ENCODE data around the gene VENTX.
"Not testable (repeated sequence)": the region's sequence is repeated elsewhere in the genome, so short reads cannot be mapped to it uniquely, and the experiment has no call there.

The VENTX gene

GRCh38 chr10:133231244-133231945 is 6.3 kb upstream of the VENTX start:
- TF ChIP-seq, protein P1, sequence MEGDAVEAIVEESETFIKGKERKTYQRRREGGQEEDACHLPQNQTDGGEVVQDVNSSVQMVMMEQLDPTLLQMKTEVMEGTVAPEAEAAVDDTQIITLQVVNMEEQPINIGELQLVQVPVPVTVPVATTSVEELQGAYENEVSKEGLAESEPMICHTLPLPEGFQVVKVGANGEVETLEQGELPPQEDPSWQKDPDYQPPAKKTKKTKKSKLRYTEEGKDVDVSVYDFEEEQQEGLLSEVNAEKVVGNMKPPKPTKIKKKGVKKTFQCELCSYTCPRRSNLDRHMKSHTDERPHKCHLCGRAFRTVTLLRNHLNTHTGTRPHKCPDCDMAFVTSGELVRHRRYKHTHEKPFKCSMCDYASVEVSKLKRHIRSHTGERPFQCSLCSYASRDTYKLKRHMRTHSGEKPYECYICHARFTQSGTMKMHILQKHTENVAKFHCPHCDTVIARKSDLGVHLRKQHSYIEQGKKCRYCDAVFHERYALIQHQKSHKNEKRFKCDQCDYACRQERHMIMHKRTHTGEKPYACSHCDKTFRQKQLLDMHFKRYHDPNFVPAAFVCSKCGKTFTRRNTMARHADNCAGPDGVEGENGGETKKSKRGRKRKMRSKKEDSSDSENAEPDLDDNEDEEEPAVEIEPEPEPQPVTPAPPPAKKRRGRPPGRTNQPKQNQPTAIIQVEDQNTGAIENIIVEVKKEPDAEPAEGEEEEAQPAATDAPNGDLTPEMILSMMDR (IDR thresholded peaks at IDR 0.05; ENCODE audit: low read depth, low read length), result no peak
- DNase-seq (ENCODE audit: extremely low read depth, low read depth), result no peak

DNA sequence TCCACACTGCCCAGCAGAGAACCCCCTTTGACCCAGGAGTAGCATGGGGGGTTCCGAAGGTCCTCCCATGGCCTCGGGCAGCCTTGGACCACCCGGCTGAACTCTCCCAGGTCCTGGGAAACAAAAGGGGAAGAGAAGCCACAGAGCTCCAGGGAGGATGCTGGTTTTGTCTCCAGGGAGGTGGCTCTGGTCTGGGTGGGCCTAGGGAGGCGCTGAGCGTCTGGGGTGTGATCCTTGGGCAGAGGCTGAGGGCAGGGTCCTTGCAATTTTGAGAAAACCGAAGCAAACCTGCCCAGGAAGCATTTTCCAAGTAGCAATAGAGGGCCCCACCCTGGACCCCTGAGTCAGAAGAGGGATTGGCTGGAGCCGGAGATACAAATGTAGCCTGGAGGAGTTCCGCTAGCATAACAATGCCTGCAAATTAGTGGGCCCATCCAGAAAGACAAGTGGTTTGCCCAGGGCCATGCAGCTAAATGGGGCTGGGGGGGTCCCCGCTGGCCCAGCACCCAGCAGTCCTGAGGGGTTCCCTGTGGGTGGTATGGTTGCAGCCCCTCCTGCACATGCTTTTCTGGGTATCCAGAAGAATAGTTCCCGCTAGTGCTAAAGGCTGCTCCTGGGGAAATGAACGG is 5.6 kb upstream of the VENTX start:
- TF ChIP-seq, protein P1 (IDR thresholded peaks at IDR 0.05; ENCODE audit: low read depth, low read length), result no peak
- no peak for DNase-seq (ENCODE audit: extremely low read depth, low read depth)

DNA sequence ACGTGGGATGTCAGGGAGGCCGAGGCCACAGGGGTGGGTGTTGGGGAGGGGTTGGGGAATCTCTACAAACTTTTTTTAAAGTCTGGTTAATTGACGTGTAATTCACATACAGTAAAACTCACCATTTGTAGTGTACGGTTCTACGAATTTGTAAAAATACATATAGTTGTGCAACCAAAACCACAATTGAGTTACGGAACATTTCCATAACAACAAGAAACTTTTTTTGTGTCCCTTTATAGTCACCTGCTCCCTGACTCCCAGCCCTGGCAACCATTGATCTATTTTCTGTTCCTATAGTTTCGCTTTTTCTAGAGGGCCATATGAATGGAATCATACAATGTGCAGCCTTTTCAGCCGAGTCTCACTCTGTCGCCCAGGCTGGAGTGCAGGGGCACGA is 2.9 kb upstream of the VENTX start:
- DNase-seq (ENCODE audit: extremely low read depth, low read depth), result not testable (repeated sequence)

DNA sequence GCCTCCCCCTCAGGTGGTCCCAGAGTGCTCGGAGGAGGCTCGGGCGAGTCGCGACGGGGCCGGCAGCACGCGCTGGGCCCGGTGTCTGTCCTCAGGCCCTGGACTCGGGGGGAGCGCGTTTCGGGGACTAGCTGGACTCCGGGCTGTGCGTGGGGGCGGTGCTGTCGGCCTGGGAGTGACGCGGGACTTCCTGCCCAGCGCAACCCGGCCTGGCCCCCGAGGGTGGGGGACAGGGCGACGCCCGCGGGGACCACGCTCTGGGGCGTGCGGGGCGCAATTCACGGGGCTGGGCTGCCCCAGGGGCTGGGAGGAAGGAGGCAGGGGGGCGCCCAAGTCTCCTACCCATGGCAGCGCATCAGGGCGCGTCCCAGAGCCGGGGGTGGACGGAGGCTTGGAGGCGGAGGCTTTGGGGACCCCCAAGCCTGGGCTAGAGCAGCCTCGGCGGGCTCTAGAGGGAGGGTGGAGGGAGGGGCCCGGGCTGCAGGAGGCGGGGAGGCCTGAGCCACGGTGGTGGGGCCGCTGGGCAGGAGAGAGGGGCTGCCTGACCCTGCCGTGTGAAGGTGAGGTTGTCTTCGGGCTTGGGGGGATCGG is 2.3 kb upstream of the VENTX start:
- TF ChIP-seq, protein P1 (IDR thresholded peaks at IDR 0.05; ENCODE audit: low read depth, low read length), result no peak
- DNase-seq (ENCODE audit: extremely low read depth, low read depth), result no peak

DNA sequence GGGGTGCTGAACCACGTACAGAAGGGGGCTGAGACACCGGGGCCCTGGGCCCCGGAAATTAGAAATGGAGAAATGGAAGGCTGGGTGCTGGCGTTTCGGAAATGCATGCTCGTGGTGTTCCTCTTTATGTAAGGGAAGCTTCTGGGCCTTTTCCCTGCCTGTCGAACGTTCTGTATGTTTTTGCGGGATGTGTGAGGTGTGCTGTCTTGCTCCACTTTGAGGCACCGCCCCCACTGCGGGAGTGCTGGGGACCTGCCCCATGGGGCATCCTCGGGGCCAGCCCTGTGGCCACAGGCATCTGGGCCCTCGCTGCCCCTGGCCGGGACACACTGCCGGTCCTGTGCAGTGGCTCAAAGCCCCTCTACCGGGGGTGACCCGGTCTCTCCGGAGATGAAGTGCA is 1.7 kb upstream of the VENTX start:
- TF ChIP-seq, protein P1 (IDR thresholded peaks at IDR 0.05; ENCODE audit: low read depth, low read length), result no peak
- no peak for DNase-seq (ENCODE audit: extremely low read depth, low read depth)

DNA sequence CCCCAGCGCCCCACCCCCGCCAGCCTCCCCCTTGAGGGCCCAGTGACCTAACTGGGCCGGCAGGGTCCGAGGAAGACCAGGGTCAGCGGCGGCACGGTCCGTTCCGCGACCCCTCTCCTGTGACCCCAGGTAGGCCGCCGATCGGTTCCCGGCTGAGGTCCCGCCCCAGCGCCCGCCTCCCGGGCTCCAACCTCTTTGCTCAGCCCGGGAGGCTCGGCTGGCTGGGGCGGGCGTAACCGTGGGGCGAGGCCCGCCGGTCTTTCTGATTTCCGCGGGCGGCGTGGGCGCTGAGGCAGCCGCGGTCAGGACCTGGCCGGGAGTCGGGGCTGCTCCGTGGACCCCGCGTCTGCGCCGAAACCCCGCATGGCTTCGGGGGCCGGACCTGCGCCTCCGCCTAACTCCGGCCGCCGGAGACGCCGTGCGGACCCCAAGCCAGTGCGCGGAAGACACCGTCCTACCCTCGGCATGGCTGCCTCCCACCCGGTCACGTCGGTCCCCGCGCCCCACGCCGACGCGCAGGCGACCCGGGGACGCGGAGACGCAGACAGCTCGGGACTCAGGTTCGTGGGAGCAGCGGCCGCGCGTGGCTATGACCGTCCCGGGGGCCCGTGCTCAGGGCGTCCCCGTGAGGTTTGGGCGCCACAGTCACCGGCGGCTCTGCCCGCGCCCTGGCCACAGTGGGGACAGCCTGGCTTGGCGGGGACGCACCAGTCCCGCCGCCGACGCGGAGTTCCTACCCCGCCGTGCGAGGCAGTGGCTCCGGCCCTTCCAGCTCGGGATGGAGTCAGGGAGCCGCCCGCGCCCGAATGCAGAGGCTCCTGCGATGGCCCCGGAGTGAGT is 1.0 kb upstream of the VENTX start:
- TF ChIP-seq, protein P1 (IDR thresholded peaks at IDR 0.05; ENCODE audit: low read depth, low read length), result no peak
- DNase-seq (ENCODE audit: extremely low read depth, low read depth), result no peak

- TF ChIP-seq, protein P1 (IDR thresholded peaks at IDR 0.05; ENCODE audit: low read depth, low read length), result no peak
These were observed 441 bp upstream of the VENTX start for GRCh38 chr10:133237241-133237587.

More at GRCh38 chr10:133237241-133237587, 441 bp upstream of the VENTX start:
- DNase-seq (ENCODE audit: extremely low read depth, low read depth), result no peak
